22Rv1 (cell line): ENCODE measurements around the gene KRT6B.

Source experiments
- H3K27ac ChIP-seq: fragments of 450-650 bp; 2 replicates; pipeline ENCODE4 v1.5.1; 2017
- CTCF ChIP-seq: fragments of 450-650 bp; IDR thresholded peaks from 2 replicates; pipeline ENCODE4 v1.5.1; 2017; ENCODE audit warnings: mild to moderate bottlenecking
- ZFX ChIP-seq: fragments of 450-650 bp; IDR thresholded peaks from 2 replicates; pipeline ENCODE4 v1.6.1; 2017; ENCODE audit warnings: antibody characterized with exemption, borderline replicate concordance

Gene KRT6B

GRCh38 chr12:52446367-52447045, 5.4 kb downstream of the KRT6B start:
- no peak for TF ChIP-seq ZFX
- TF ChIP-seq CTCF: no peak
- no peak overlapping the region for H3K27ac ChIP-seq

- TF ChIP-seq ZFX: no peak
- no peak for TF ChIP-seq CTCF
- no peak overlapping the region for H3K27ac ChIP-seq
These were observed 6.1 kb downstream of the KRT6B start for GRCh38 chr12:52445876-52446275.

- H3K27ac ChIP-seq: no peak overlapping the region
- TF ChIP-seq ZFX (no peak), CTCF (no peak)
These were observed 7.0 kb downstream of the KRT6B start for GRCh38 chr12:52444647-52445595.

GRCh38 chr12:52443966-52444365, 8.0 kb downstream of the KRT6B start:
- TF ChIP-seq CTCF (no peak), ZFX (no peak)
- no peak overlapping the region for H3K27ac ChIP-seq

GRCh38 chr12:52442600-52443061, 9.3 kb downstream of the KRT6B start:
- H3K27ac ChIP-seq: no peak overlapping the region
- TF ChIP-seq CTCF (no peak), ZFX (no peak)

GRCh38 chr12:52441320-52441911, 10.5 kb downstream of the KRT6B start:
- TF ChIP-seq ZFX: no peak
- no peak overlapping the region for H3K27ac ChIP-seq

GRCh38 chr12:52440821-52441319, 11.1 kb downstream of the KRT6B start:
- H3K27ac ChIP-seq: no peak overlapping the region
- TF ChIP-seq CTCF: no peak
- no peak for TF ChIP-seq ZFX
